GM12878 (cell line): ENCODE measurements around the gene MAML2. TPM values are rescaled to one million over a fixed set of nuclear protein-coding genes. Genes with fewer than 3 reads are reported as not detected.

Source experiments
- CREM ChIP-seq: IDR thresholded peaks from 2 replicates; pipeline ENCODE4 v1.6.1; 2014; ENCODE audit warnings: antibody characterized with exemption, low read depth
- CUX1 ChIP-seq: IDR thresholded peaks from 2 replicates; pipeline ENCODE4 v1.6.1; 2012; ENCODE audit warnings: improper control_type of control experiment, low read depth, low read length; ENCODE audit not compliant: insufficient replicate concordance
- E4F1 ChIP-seq: fragments of 450-650 bp; IDR thresholded peaks from 2 replicates; pipeline ENCODE4 v1.6.1; 2018; ENCODE audit warnings: borderline replicate concordance, mild to moderate bottlenecking; ENCODE audit not compliant: partially characterized antibody
- GATAD2B ChIP-seq: fragments of 450-650 bp; conservative IDR thresholded peaks from 2 replicates; pipeline ENCODE4 v1.6.1; 2017; ENCODE audit warnings: low read depth, mild to moderate bottlenecking, moderate library complexity
- HDAC2 ChIP-seq: fragments of 200-600 bp; sonication (generic); IDR thresholded peaks from 2 replicates; pipeline ENCODE4 v1.6.1; 2017
- HDGF ChIP-seq: fragments of 450-650 bp; IDR thresholded peaks from 2 replicates; pipeline ENCODE4 v1.6.1; 2016; ENCODE audit warnings: antibody characterized with exemption
- IKZF2 ChIP-seq, 2 experiments: fragments of 450-650 bp; IDR thresholded peaks; 2 replicates each; pipeline ENCODE4 v1.6.1; 2017; ENCODE audit warnings: mild to moderate bottlenecking in 2 of 2, moderate library complexity in 2 of 2
- NFXL1 ChIP-seq: fragments of 450-650 bp; IDR thresholded peaks from 2 replicates; pipeline ENCODE4 v1.6.1; 2017; ENCODE audit warnings: antibody characterized with exemption, mild to moderate bottlenecking, borderline replicate concordance
- NFYB ChIP-seq: IDR thresholded peaks from 2 replicates; pipeline ENCODE4 v1.6.1; 2011; ENCODE audit warnings: low read depth, mild to moderate bottlenecking, low read length, improper control_type of control experiment, moderate library complexity; ENCODE audit not compliant: insufficient read depth
- RAD51 ChIP-seq: fragments of 450-650 bp; IDR thresholded peaks from 2 replicates; pipeline ENCODE4 v1.6.1; 2016; ENCODE audit warnings: moderate library complexity, mild to moderate bottlenecking, inconsistent platforms
- RBBP5 ChIP-seq: fragments of 200-600 bp; sonication (generic); conservative IDR thresholded peaks from 2 replicates; pipeline ENCODE4 v1.6.1; 2016
- RCOR1 ChIP-seq: conservative IDR thresholded peaks from 2 replicates; pipeline ENCODE4 v1.6.1; 2012; ENCODE audit warnings: low read depth, low read length, improper control_type of control experiment
- TCF12 ChIP-seq: IDR thresholded peaks from 2 replicates; pipeline ENCODE4 v1.6.1; 2011; ENCODE audit warnings: low read depth, mild to moderate bottlenecking, low read length
- YBX1 ChIP-seq: fragments of 450-650 bp; IDR thresholded peaks from 2 replicates; pipeline ENCODE4 v1.6.1; 2016; ENCODE audit warnings: antibody characterized with exemption
- YY1 ChIP-seq: IDR thresholded peaks from 2 replicates; pipeline ENCODE4 v1.6.1; 2011; ENCODE audit warnings: low read depth, mild to moderate bottlenecking, low read length
- ZNF274 ChIP-seq: IDR thresholded peaks from one replicate; pipeline ENCODE4 v1.8.0; 2011; ENCODE audit not compliant: insufficient read length, insufficient read depth
- ZNF687 ChIP-seq: fragments of 450-650 bp; IDR thresholded peaks from 2 replicates; pipeline ENCODE4 v1.6.1; 2017; ENCODE audit warnings: mild to moderate bottlenecking, moderate library complexity
- ZZZ3 ChIP-seq: IDR thresholded peaks from 2 replicates; pipeline ENCODE4 v1.6.1; 2011; ENCODE audit warnings: low read depth; ENCODE audit not compliant: control insufficient read depth, insufficient read length
- polyA plus RNA-seq, 11 experiments: library from polyadenylated mRNA; depleted of rRNA in 4 of 11; unstranded in 6 of 11; stranded (reverse) in 5 of 11; fragments of >200 nt; fragmentation: Nextera tagmentation in 4 of 11; fragmentation: Illumina TruSeq in 1 of 11; extraction: Ambion mirVana in 4 of 11; extraction: Trizol in 1 of 11; gene quantifications; 1 replicate in 1 of 11; 2 replicates in 10 of 11; pipeline versions ENCODE4 v1.2.1 to v1.2.3, GENCODE V29; 2011 to 2016; ENCODE audit warnings: inconsistent platforms in 2 of 11, missing spikeins in 2 of 11, low read depth in 1 of 11
- total RNA-seq, 4 experiments: library from RNA; depleted of rRNA in 3 of 4; stranded (reverse); fragments of >200 nt in 3 of 4; fragmentation: Illumina TruSeq in 1 of 4; extraction: Trizol in 1 of 4; gene quantifications; 2 replicates each; pipeline versions ENCODE4 v1.2.1 to v1.2.3, GENCODE V29; 2013 to 2021

MAML2 gene
- total and polyA plus RNA-seq, 10 of the 15 experiments (the other 5 are each of a cell fraction or from before 2014, with no cell fraction given), result 2.5 to 15.1 (median 12.0) TPM

GRCh38 chr11:96075532-96075959, 267.4 kb downstream of the MAML2 start (continued):
- TF ChIP-seq NFXL1 (no peak), ZNF687 (no peak), ZZZ3 (no peak), IKZF2 (IDR thresholded peaks at IDR 0.05) (peak; percentile 77 to 79), RBBP5 (no peak), YY1 (no peak), RAD51 (no peak), CUX1 (peak; percentile 24), RCOR1 (0 out of 2 replicates have a peak, but pooled peaks have one; percentile 39), HDAC2 (no peak), CREM (0 out of 2 replicates have a peak, but pooled peaks have one; percentile 52), YBX1 (no peak), TCF12 (no peak), HDGF (no peak), ZNF274 (no peak), GATAD2B (peak; percentile 46; the same call in 1 of the 2 replicates), NFYB (no peak), E4F1 (no peak)
